Measurements from ENCODE around the gene USP54.
"Not testable (repeated sequence)": the region's sequence is repeated elsewhere in the genome, so short reads cannot be mapped to it uniquely, and the experiment has no call there.

The USP54 gene

GRCh38 chr10:73590881-73591799 lies at the start of gene USP54:
USP54 (minus strand) TSS chr10:73591342; CDS start chr10:73575658, 15,684 bp downstream.
- DNase-seq: no peak

- no peak for DNase-seq
Observed at GRCh38 chr10:73639286-73639685, 48.1 kb upstream of the USP54 start.

- DNase-seq: no peak
Observed at GRCh38 chr10:73635781-73636180, 44.6 kb upstream of the USP54 start.

- DNase-seq: no peak
Observed at GRCh38 chr10:73634421-73634820, 43.3 kb upstream of the USP54 start.

- no peak for DNase-seq
Observed at GRCh38 chr10:73629165-73629564, 38.0 kb upstream of the USP54 start.

GRCh38 chr10:73628405-73628804 lies 37.3 kb upstream of the USP54 start:
- DNase-seq: no peak

GRCh38 chr10:73627300-73627699 lies 36.2 kb upstream of the USP54 start:
- DNase-seq: no peak

GRCh38 chr10:73625884-73626752 lies 35.0 kb upstream of the USP54 start:
- peak; percentile 89 for DNase-seq

- no peak for DNase-seq
Observed at GRCh38 chr10:73625004-73625883, 34.1 kb upstream of the USP54 start.

GRCh38 chr10:73623056-73623455 lies 31.9 kb upstream of the USP54 start:
- no peak for DNase-seq

GRCh38 chr10:73620974-73621373 lies 29.8 kb upstream of the USP54 start:
- DNase-seq: not testable (repeated sequence)

- not testable (repeated sequence) for DNase-seq
Observed at GRCh38 chr10:73617143-73617542, 26.0 kb upstream of the USP54 start.

GRCh38 chr10:73614720-73615119 lies 23.6 kb upstream of the USP54 start:
- no peak for DNase-seq

GRCh38 chr10:73609116-73609515 lies 18.0 kb upstream of the USP54 start:
- DNase-seq: no peak

GRCh38 chr10:73601486-73601921 lies 10.4 kb upstream of the USP54 start:
- DNase-seq: no peak

GRCh38 chr10:73597346-73597745 lies 6.2 kb upstream of the USP54 start:
- DNase-seq: no peak

- DNase-seq: no peak
Observed at GRCh38 chr10:73593812-73594211, 2.7 kb upstream of the USP54 start.

- no peak for DNase-seq
Observed at GRCh38 chr10:73593110-73593509, 2.0 kb upstream of the USP54 start.

- no peak for DNase-seq
Observed at GRCh38 chr10:73591935-73592699, 975 bp upstream of the USP54 start.

GRCh38 chr10:73589563-73590126 lies 1.5 kb downstream of the USP54 start:
- DNase-seq: no peak

GRCh38 chr10:73588656-73589055 lies 2.5 kb downstream of the USP54 start:
- no peak for DNase-seq

All from activated CD4-positive, alpha-beta T cell treated with anti-CD3 and anti-CD28 coated beads for 1 hour (primary cell).